RWPE2 (cell line): ENCODE data around the gene MEGF9.

ENCODE experiments used
- ATAC-seq: fragments of 200-7000 bp; cut with Tn5 transposase; 3 replicates; pipeline ENCODE4 v1.9.1; 2021; ENCODE audit warnings: low read depth
- DNase-seq: peaks from one replicate; pipeline ENCODE4 v3.0.0-alpha.2; 2020; ENCODE audit warnings: low spot score
- H3K27ac ChIP-seq: fragments of 450-650 bp; 2 replicates; pipeline ENCODE4 v1.5.1; 2017; ENCODE audit warnings: mild to moderate bottlenecking; ENCODE audit not compliant: poor library complexity, severe bottlenecking
- H3K27me3 ChIP-seq: fragments of 250-450 bp; sonication (Bioruptor Pico); 2 replicates; pipeline ENCODE4 v1.5.1; 2021; ENCODE audit warnings: mild to moderate bottlenecking, moderate library complexity; ENCODE audit not compliant: insufficient read depth, poor library complexity, severe bottlenecking
- H3K36me3 ChIP-seq: fragments of 250-450 bp; sonication (Bioruptor Pico); 2 replicates; pipeline ENCODE4 v1.5.1; 2020; ENCODE audit warnings: low read depth, mild to moderate bottlenecking, moderate library complexity
- H3K4me1 ChIP-seq: fragments of 250-450 bp; sonication (Bioruptor Pico); 2 replicates; pipeline ENCODE4 v1.5.1; 2021; ENCODE audit warnings: mild to moderate bottlenecking, moderate library complexity; ENCODE audit not compliant: insufficient read depth, poor library complexity, severe bottlenecking
- H3K4me3 ChIP-seq: fragments of 250-450 bp; sonication (Bioruptor Pico); 2 replicates; pipeline ENCODE4 v1.5.1; 2021; ENCODE audit warnings: mild to moderate bottlenecking, moderate library complexity; ENCODE audit not compliant: severe bottlenecking
- H3K9me3 ChIP-seq: fragments of 250-450 bp; sonication (Bioruptor Pico); 2 replicates; pipeline ENCODE4 v1.5.1; 2021; ENCODE audit warnings: mild to moderate bottlenecking, moderate library complexity; ENCODE audit not compliant: severe bottlenecking
- TF ChIP-seq, protein P1 (sequence below): fragments of 450-650 bp; IDR thresholded peaks from one replicate; pipeline ENCODE4 v1.5.1; 2017; ENCODE audit warnings: mild to moderate bottlenecking, moderate library complexity; ENCODE audit not compliant: poor library complexity, severe bottlenecking

Gene MEGF9

DNA sequence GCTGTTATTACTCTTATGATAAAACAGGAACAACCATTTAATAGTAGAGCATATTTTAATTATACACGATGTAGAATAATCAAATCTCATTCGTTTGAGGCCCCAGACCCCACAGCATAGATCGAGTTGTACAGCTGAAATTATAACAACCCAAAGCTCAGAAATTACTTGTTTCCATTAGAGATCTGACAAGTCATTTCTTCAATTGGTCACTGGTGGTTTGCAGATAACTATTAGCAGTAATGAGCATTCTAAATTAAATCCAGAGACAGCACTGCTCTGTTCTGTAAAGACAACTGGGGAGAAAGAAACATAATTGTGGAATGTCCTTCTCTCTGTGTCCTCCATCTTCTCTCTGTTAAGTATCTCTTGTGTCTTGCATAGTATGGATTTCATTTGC is 147.2 kb downstream of the MEGF9 start:
- H3K27ac ChIP-seq, result no peak overlapping the region
- no peaks in the 10 kb centered on the region for H3K27me3 ChIP-seq
- H3K36me3 ChIP-seq, result peaks cover 71% of the 10 kb centered on the region
- no peaks in the 10 kb centered on the region for H3K4me1 ChIP-seq
- H3K4me3 ChIP-seq, result no peak overlapping the region
- TF ChIP-seq, protein P1, sequence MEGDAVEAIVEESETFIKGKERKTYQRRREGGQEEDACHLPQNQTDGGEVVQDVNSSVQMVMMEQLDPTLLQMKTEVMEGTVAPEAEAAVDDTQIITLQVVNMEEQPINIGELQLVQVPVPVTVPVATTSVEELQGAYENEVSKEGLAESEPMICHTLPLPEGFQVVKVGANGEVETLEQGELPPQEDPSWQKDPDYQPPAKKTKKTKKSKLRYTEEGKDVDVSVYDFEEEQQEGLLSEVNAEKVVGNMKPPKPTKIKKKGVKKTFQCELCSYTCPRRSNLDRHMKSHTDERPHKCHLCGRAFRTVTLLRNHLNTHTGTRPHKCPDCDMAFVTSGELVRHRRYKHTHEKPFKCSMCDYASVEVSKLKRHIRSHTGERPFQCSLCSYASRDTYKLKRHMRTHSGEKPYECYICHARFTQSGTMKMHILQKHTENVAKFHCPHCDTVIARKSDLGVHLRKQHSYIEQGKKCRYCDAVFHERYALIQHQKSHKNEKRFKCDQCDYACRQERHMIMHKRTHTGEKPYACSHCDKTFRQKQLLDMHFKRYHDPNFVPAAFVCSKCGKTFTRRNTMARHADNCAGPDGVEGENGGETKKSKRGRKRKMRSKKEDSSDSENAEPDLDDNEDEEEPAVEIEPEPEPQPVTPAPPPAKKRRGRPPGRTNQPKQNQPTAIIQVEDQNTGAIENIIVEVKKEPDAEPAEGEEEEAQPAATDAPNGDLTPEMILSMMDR, result no peak
- H3K9me3 ChIP-seq, result no peaks in the 10 kb centered on the region
- DNase-seq (no peak), ATAC-seq (no peak)

DNA sequence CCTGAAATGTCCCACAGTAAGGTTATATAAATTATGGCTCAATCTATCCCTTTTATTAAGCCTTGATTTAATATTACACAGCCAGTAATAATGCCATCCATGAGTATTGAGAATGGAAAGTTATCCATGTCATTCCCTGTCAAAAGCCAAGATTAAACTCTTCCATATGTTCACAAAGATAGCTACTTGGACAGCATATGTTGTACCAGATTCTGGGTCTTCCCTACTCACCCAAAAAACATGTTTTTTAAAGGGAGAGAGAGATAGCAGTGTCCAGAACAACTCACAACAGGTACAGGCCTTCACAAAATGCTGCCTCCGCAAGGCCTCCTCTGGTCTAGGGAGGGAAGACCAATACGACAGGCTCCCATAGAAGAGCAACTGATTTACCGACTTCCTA is 149.7 kb downstream of the MEGF9 start:
- Histone ChIP-seq H3K9me3 (no peaks in the 10 kb centered on the region), H3K36me3 (peaks cover 54% of the 10 kb centered on the region), H3K4me1 (no peaks in the 10 kb centered on the region), H3K4me3 (no peak overlapping the region), H3K27ac (no peak overlapping the region), H3K27me3 (no peaks in the 10 kb centered on the region)
- TF ChIP-seq, protein P1, result no peak
- DNase-seq (no peak), ATAC-seq (no peak)

DNA sequence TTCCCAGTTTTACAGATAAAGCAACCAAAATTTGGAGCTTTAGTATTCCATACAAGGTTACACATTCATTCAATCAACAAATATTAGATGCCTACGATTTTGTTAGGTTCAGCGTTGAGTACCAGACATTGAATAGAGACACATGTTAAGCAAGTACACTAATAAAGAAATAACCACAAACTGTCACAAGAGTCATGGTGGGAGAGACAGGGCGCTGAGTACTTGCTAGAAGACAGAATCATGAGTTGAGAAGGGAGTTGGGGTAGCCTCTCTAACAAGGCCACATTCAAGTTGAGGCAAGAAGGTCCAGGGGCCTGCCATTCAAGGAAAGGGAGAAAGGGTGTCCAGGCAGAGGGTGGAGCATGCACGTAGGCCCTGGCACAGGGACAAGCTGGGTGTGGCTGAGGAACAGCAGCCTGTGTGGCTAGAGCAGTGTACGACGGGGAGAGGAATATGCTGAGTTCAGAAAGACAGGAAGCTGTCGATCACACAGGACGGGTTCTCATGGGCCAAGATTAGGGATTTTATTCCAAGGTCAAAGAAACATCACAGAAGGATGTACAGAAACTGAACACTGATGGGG is 151.3 kb downstream of the MEGF9 start:
- Histone ChIP-seq H3K9me3 (no peaks in the 10 kb centered on the region), H3K36me3 (peaks cover 43% of the 10 kb centered on the region), H3K27me3 (no peaks in the 10 kb centered on the region), H3K27ac (no peak overlapping the region), H3K4me3 (no peak overlapping the region), H3K4me1 (no peaks in the 10 kb centered on the region)
- DNase-seq (no peak), ATAC-seq (no peak)
- TF ChIP-seq, protein P1, result no peak

DNA sequence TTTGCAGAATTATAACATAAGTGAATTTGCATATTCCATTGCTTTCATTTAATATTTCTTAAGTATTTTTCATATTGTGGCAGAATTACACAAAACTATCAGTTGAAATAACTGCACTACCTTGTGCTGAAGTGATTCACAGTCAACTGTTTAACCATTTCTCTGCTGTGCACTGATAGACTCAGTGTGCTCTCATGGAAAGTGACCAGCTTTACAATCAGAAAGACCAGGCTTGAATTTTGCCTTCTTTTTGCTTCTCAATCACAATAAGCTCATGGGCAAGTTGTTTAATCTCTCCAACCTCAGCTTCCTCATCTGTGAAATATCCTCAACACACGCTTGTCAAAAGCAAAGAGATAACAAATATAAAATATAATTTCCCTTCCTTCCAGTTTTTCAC is 152.6 kb downstream of the MEGF9 start:
- H3K27me3 ChIP-seq, result no peaks in the 10 kb centered on the region
- no peaks in the 10 kb centered on the region for H3K4me1 ChIP-seq
- no peak overlapping the region for H3K4me3 ChIP-seq
- TF ChIP-seq, protein P1, result no peak
- H3K36me3 ChIP-seq, result peaks cover 35% of the 10 kb centered on the region
- no peaks in the 10 kb centered on the region for H3K9me3 ChIP-seq
- DNase-seq (no peak), ATAC-seq (no peak)
- H3K27ac ChIP-seq, result no peak overlapping the region

DNA sequence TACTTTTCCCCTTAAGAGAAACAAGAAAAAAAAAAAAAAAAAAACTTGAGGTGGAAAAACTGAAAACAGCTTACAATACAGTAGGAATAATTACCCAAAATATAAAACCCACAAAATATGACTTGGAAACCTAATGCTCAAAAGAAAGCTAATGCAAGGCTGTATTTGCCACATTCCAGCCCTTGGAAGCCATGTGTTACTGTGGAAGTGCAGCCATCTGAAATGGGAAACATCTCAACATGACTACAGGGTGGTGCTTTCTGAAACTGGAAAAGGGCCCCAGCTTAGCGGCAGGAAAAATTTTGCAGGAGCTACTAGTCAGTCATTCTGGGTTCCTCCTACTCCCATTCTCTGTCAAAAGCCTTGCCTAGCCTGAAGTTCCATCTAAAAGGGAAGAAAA is 154.7 kb downstream of the MEGF9 start:
- no peak overlapping the region for H3K27ac ChIP-seq
- no peaks in the 10 kb centered on the region for H3K4me1 ChIP-seq
- peaks cover 33% of the 10 kb centered on the region for H3K36me3 ChIP-seq

More for the DNA sequence above, 154.7 kb downstream of the MEGF9 start:
- Histone ChIP-seq H3K9me3 (no peaks in the 10 kb centered on the region), H3K27me3 (no peaks in the 10 kb centered on the region), H3K4me3 (no peak overlapping the region)
- DNase-seq (no peak), ATAC-seq (no peak)
- TF ChIP-seq, protein P1, result no peak
